Hepatocyte (in vitro differentiated cells): Measurements from ENCODE around the gene C6orf89. TPM values are rescaled to one million over a fixed set of nuclear protein-coding genes. Genes with fewer than 3 reads are reported as not detected.
"Not testable (repeated sequence)": the region's sequence is repeated elsewhere in the genome, so short reads cannot be mapped to it uniquely, and the experiment has no call there.

ENCODE experiments used
- DNase-seq: peaks from one replicate; pipeline ENCODE4 v3.0.0-alpha.2; 2016; ENCODE audit warnings: low spot score
- H2AFZ ChIP-seq: fragments of 200-600 bp; sonication (generic); 2 replicates; pipeline ENCODE4 v1.6.0; 2016; ENCODE audit warnings: antibody characterized with exemption, mild to moderate bottlenecking
- H3K27ac ChIP-seq: fragments of 200-600 bp; sonication (generic); 2 replicates; pipeline ENCODE4 v1.5.1; 2016; ENCODE audit warnings: mild to moderate bottlenecking
- H3K27me3 ChIP-seq: fragments of 200-600 bp; sonication (generic); 2 replicates; pipeline ENCODE4 v1.6.1; 2016
- H3K36me3 ChIP-seq: fragments of 200-600 bp; sonication (generic); replicated peaks from 2 replicates; pipeline ENCODE4 v1.5.1; 2016; ENCODE audit warnings: low read depth; ENCODE audit not compliant: insufficient read depth
- H3K4me1 ChIP-seq: fragments of 200-600 bp; sonication (generic); 2 replicates; pipeline ENCODE4 v1.5.1; 2016; ENCODE audit warnings: mild to moderate bottlenecking, moderate library complexity; ENCODE audit not compliant: insufficient read depth
- H3K4me2 ChIP-seq: fragments of 200-600 bp; sonication (generic); 2 replicates; pipeline ENCODE4 v1.6.0; 2016
- H3K4me3 ChIP-seq: fragments of 200-600 bp; sonication (generic); 2 replicates; pipeline ENCODE4 v1.5.1; 2016; ENCODE audit warnings: mild to moderate bottlenecking
- H3K79me2 ChIP-seq: fragments of 200-600 bp; sonication (generic); 2 replicates; pipeline ENCODE4 v1.6.0; 2017; ENCODE audit warnings: mild to moderate bottlenecking
- H3K9me2 ChIP-seq: fragments of 200-600 bp; sonication (generic); replicated peaks from 2 replicates; pipeline ENCODE4 v1.6.0; 2017; ENCODE audit warnings: mild to moderate bottlenecking; ENCODE audit not compliant: insufficient read depth
- H3K9me3 ChIP-seq: fragments of 200-600 bp; sonication (generic); 2 replicates; pipeline ENCODE4 v1.5.1; 2016; ENCODE audit warnings: low read depth, mild to moderate bottlenecking
- H4K20me1 ChIP-seq: fragments of 200-600 bp; sonication (generic); 2 replicates; pipeline ENCODE4 v1.6.0; 2016; ENCODE audit warnings: mild to moderate bottlenecking; ENCODE audit not compliant: insufficient read depth, poor library complexity, severe bottlenecking
- EZH2 ChIP-seq: fragments of 200-600 bp; sonication (generic); IDR thresholded peaks from 2 replicates; pipeline ENCODE4 v1.6.1; 2016; ENCODE audit warnings: antibody characterized with exemption, mild to moderate bottlenecking, borderline replicate concordance
- EZH2phosphoT487 ChIP-seq: fragments of 200-600 bp; sonication (generic); IDR thresholded peaks from one replicate; pipeline ENCODE4 v1.6.1; 2018; ENCODE audit warnings: antibody characterized with exemption, mild to moderate bottlenecking, low read depth, moderate library complexity; ENCODE audit not compliant: unreplicated experiment, severe bottlenecking
- WGBS: methylation state at CpG from one replicate; pipeline ENCODE4 v1.1.6; 2016; ENCODE audit warnings: low lambda C conversion rate; ENCODE audit errors: missing lambda C conversion rate; 5-methylcytosine and 5-hydroxymethylcytosine counted together
- polyA plus RNA-seq: library from polyadenylated mRNA; unstranded; fragments of >200 nt; fragmentation: Nextera tagmentation; extraction: Ambion mirVana; gene quantifications from 2 replicates; pipeline ENCODE4 v1.2.1, GENCODE V29; 2016
- total RNA-seq: library from RNA; depleted of rRNA; stranded (reverse); fragments of >200 nt; gene quantifications from 2 replicates; pipeline ENCODE4 v1.2.3, GENCODE V29; 2014
- TF ChIP-seq, protein P1 (sequence below): fragments of 200-600 bp; sonication (generic); IDR thresholded peaks from 2 replicates; pipeline ENCODE4 v1.5.1; 2016; ENCODE audit warnings: antibody characterized with exemption, mild to moderate bottlenecking; ENCODE audit not compliant: poor library complexity

The C6orf89 gene
- total and polyA plus RNA-seq, 2 experiments from 2014 or later = 39.6 to 45.2 TPM

DNA sequence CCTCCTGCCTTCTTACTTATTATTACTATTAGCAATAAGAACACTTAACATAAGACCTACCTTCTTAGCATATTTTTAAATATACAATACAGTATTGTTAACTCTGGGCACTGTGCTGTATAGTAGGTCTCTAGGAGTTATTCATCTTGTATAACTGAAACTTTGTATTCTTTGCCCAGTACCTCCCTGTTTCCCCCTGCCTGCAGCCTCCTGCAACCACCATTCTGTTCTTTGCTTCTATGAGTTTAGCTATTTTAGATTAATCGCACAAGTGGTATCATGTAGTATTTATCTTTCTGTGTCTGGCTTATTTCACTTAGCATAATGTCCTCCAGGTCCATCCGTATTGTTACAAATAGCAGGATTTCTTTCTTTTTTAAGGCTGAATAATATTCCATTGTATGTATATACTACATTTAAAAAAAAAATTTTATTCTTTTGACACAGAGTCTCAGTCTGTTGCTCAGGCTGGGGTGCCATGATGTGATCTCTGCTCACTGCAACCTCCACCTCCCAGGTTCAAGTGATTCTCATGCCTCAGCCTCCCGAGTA lies 4.4 kb downstream of the C6orf89 start:
- peaks cover 7% of the 10 kb centered on the region for H3K4me1 ChIP-seq
- no peak overlapping the region for H3K4me3 ChIP-seq
- 95% methylated on average over 3 of the region's 3 CpGs for WGBS
- H3K79me2 ChIP-seq = peaks cover 64% of the 10 kb centered on the region
- H3K27me3 ChIP-seq = no peaks in the 10 kb centered on the region
- no peak for DNase-seq
- H3K27ac ChIP-seq = no peak overlapping the region
- no peaks in the 10 kb centered on the region for H3K9me3 ChIP-seq
- no peak overlapping the region for H2AFZ ChIP-seq
- no peak overlapping the region for H3K4me2 ChIP-seq
- TF ChIP-seq EZH2phosphoT487 (no peak), EZH2 (no peak)
- TF ChIP-seq, protein P1, sequence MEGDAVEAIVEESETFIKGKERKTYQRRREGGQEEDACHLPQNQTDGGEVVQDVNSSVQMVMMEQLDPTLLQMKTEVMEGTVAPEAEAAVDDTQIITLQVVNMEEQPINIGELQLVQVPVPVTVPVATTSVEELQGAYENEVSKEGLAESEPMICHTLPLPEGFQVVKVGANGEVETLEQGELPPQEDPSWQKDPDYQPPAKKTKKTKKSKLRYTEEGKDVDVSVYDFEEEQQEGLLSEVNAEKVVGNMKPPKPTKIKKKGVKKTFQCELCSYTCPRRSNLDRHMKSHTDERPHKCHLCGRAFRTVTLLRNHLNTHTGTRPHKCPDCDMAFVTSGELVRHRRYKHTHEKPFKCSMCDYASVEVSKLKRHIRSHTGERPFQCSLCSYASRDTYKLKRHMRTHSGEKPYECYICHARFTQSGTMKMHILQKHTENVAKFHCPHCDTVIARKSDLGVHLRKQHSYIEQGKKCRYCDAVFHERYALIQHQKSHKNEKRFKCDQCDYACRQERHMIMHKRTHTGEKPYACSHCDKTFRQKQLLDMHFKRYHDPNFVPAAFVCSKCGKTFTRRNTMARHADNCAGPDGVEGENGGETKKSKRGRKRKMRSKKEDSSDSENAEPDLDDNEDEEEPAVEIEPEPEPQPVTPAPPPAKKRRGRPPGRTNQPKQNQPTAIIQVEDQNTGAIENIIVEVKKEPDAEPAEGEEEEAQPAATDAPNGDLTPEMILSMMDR = no peak
- no peaks in the 10 kb centered on the region for H4K20me1 ChIP-seq
- H3K36me3 ChIP-seq = no peaks in the 10 kb centered on the region
- H3K9me2 ChIP-seq = no peaks in the 10 kb centered on the region

DNA sequence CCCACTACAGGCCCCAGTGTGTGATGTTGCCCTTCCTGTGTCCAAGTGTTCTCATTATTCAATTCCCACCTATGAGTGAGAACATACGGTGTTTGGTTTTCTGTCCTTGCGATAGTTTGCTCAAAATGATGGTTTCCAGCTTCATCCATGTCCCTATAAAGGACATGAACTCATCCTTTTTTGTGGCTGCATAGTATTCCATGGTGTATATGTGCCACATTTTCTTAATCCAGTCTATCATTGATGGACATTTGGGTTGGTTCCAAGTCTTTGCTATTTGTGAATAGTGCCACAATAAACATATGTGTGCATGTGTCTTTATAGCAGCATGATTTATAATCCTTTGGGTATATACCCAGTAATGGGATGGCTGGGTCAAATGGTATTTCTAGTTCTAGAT lies 5.4 kb downstream of the C6orf89 start:
- not testable (repeated sequence) for H3K9me2 ChIP-seq, H2AFZ ChIP-seq, H3K4me1 ChIP-seq, H3K27ac ChIP-seq, H4K20me1 ChIP-seq, H3K9me3 ChIP-seq, H3K36me3 ChIP-seq, DNase-seq, H3K4me3 ChIP-seq, H3K4me2 ChIP-seq, H3K27me3 ChIP-seq
- peaks cover 62% of the 10 kb centered on the region for H3K79me2 ChIP-seq
- 100% methylated on average over 2 of the region's 2 CpGs for WGBS

DNA sequence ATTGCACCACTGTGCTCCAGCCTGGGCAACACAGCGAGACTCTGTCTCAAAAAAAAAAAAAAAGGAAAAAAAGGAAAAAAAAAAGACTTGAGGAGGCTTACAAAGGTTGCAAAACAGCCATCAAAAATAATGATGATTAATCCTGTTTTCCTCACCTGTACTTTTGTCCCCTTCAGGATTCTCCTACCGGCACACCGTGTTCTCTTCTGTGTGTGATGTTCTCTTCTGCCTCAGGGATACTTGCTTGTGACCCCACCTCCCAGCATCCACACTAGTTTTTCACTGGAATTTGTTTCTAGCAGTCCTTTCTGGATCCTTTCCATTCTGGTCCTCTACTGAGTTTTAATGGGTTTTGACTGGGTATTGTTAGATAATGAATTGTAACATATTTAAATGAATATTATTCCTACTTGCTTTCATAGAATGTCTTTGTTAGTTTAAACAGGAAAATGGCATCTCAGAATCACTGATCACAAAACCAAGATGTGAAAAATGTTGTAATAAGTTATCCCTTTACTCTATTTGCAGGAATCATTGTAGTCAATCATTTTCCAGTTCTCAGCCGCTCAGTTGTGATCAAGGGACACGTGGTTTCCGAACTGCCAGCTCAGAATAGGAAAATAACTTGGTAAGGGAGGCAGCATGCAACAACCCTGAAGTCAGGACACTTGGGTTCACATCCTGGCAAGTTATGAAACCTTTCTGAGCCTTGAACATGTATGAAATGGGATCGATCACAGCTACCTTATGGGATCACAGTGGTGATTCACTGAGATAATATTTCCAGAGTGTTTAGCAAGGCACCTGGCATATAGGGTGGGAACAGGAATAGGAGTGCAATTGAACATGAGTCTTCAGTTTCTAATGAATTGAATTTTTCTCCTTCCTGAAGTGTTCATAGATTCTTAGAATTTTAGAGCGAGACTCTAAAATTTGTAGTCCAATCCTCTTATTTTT lies 8.5 kb downstream of the C6orf89 start:
- no peaks in the 10 kb centered on the region for H4K20me1 ChIP-seq
- H3K4me1 ChIP-seq = no peaks in the 10 kb centered on the region
- peaks cover 34% of the 10 kb centered on the region for H3K79me2 ChIP-seq
- TF ChIP-seq EZH2 (no peak), EZH2phosphoT487 (no peak)
- TF ChIP-seq, protein P1 = no peak
- no peaks in the 10 kb centered on the region for H3K9me2 ChIP-seq
- H2AFZ ChIP-seq = no peak overlapping the region
- no peaks in the 10 kb centered on the region for H3K27me3 ChIP-seq
- H3K27ac ChIP-seq = no peak overlapping the region
- 94% methylated on average over 8 of the region's 8 CpGs for WGBS
- no peak for DNase-seq
- H3K4me2 ChIP-seq = no peak overlapping the region
- no peaks in the 10 kb centered on the region for H3K9me3 ChIP-seq
- no peaks in the 10 kb centered on the region for H3K36me3 ChIP-seq
- no peak overlapping the region for H3K4me3 ChIP-seq

DNA sequence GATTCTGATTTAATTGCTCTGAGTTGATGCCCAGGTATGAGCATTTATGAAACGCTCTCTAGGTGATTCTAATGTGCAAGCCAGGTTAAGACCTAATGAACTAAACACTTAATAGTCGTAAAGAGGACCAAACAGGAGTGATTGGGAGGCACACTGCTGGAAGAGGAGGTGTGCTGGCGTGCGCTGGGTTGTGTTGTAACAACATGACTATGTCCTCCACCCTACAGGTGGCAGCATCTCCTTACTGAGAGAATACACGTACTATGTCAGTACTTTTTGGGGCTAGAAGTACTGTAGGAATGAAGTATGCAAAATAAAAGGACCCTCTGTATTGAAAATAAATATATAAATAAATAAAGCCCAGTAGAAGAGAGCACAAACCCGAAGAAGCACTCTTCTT lies 11.9 kb downstream of the C6orf89 start:
- Histone ChIP-seq H3K27ac (no peak overlapping the region), H3K9me2 (no peaks in the 10 kb centered on the region), H2AFZ (no peak overlapping the region), H3K4me2 (no peak overlapping the region), H3K36me3 (no peaks in the 10 kb centered on the region), H3K27me3 (no peaks in the 10 kb centered on the region), H3K79me2 (peaks cover 9% of the 10 kb centered on the region), H3K4me3 (no peak overlapping the region), H3K4me1 (no peaks in the 10 kb centered on the region), H4K20me1 (no peaks in the 10 kb centered on the region), H3K9me3 (no peaks in the 10 kb centered on the region)
- peak; percentile 44 for DNase-seq
- TF ChIP-seq, protein P1 = peak; percentile 39
- no peak for TF ChIP-seq EZH2
- WGBS = 75% methylated on average over 6 of the region's 6 CpGs
